Spleen (tissue), 11 donors: ENCODE data around the gene SEMA5B. TPM values are rescaled to one million over a fixed set of nuclear protein-coding genes. Genes with fewer than 3 reads are reported as not detected.
A peak's percentile ranks its signal among the peaks of the same experiment; 100 is the strongest.

Source experiments
- DNase-seq: peaks from one replicate; pipeline ENCODE4 v3.0.0-alpha.2; 2020
- H3K27ac ChIP-seq, 8 donors: fragments of 200-600 bp; sonication (generic) in 7 of 8; 1 replicate in 4 of 8; 2 replicates in 4 of 8; pipeline versions ENCODE4 v1.5.0 to v1.8.0; 2016 to 2021; ENCODE audit warnings: inconsistent platforms in 4 of 8, mild to moderate bottlenecking in 4 of 8, moderate library complexity in 1 of 8
- H3K27me3 ChIP-seq, 7 donors: fragments of 200-600 bp; sonication (generic) in 6 of 7; replicated peaks in 1 of 7; 1 replicate in 4 of 7; 2 replicates in 3 of 7; pipeline versions ENCODE4 v1.5.0 to v1.8.0; 2016 to 2021; ENCODE audit warnings: inconsistent platforms in 3 of 7, mild to moderate bottlenecking in 1 of 7
- H3K36me3 ChIP-seq, 6 donors: fragments of 200-600 bp; sonication (generic) in 5 of 6; 1 replicate in 4 of 6; 2 replicates in 2 of 6; pipeline versions ENCODE4 v1.5.0 to v1.8.0; 2016 to 2021; ENCODE audit warnings: inconsistent platforms in 2 of 6
- H3K4me1 ChIP-seq, 6 donors: fragments of 200-600 bp; sonication (generic) in 5 of 6; 1 replicate in 3 of 6; 2 replicates in 3 of 6; pipeline versions ENCODE4 v1.5.0 to v1.8.0; 2016 to 2021; ENCODE audit warnings: inconsistent platforms in 3 of 6
- H3K4me3 ChIP-seq, 8 donors: fragments of 200-600 bp; sonication (generic) in 7 of 8; 1 replicate in 4 of 8; 2 replicates in 4 of 8; pipeline versions ENCODE4 v1.5.0 to v1.8.0; 2016 to 2021; ENCODE audit warnings: inconsistent platforms in 4 of 8, mild to moderate bottlenecking in 4 of 8, moderate library complexity in 2 of 8
- H3K9me3 ChIP-seq, 8 donors: fragments of 200-600 bp; sonication (generic) in 7 of 8; 1 replicate in 4 of 8; 2 replicates in 4 of 8; pipeline versions ENCODE4 v1.5.0 to v1.8.0; 2016 to 2021; ENCODE audit warnings: inconsistent platforms in 4 of 8
- POLR2A ChIP-seq, 3 donors: fragments of 450-650 bp; IDR thresholded peaks; one replicate each; pipeline ENCODE4 v1.5.1; 2017; ENCODE audit warnings: antibody characterized with exemption in 3 of 3, mild to moderate bottlenecking in 1 of 3
- POLR2AphosphoS5 ChIP-seq, 3 donors: sonication (generic); formaldehyde crosslinking; IDR thresholded peaks; one replicate each; pipeline ENCODE4 v1.5.1; 2017; ENCODE audit warnings: antibody characterized with exemption in 3 of 3
- WGBS, 5 donors: extraction: QIAGEN DNeasy Blood & Tissue Kit in 3 of 5; methylation state at CpG; one replicate each; pipeline versions ENCODE4 v1.1.5 to v1.1.7; 2013 to 2018; 5-methylcytosine and 5-hydroxymethylcytosine counted together
- intact Hi-C: fragments of 100-400 bp; cut with DNase I; formaldehyde crosslinking; loops from one replicate; pipeline ENCODE4 v1.15.0; 2023; ENCODE audit warnings: low total_unique reads
- polyA plus RNA-seq, 3 donors: library from polyadenylated mRNA; stranded (reverse); fragments of 200-250 nt; gene quantifications; one replicate each; pipeline ENCODE4 v1.2.1, GENCODE V29; 2013
- total RNA-seq, 7 donors: library from RNA; depleted of rRNA in 3 of 7; stranded (reverse); fragments of >200 nt in 3 of 7; fragmentation: NEBNext Ultra II Directional in 4 of 7; extraction: Animal tissue kit (Norgen Biotek cat#: 25700) in 4 of 7; gene quantifications; one replicate each; pipeline versions ENCODE4 v1.1.0 to v1.2.1, GENCODE V29; 2016 to 2021
- TF ChIP-seq, protein P1 (sequence below), 11 experiments: fragments of 200-600 bp in 7 of 11; fragments of 450-650 bp in 4 of 11; sonication (generic) in 4 of 11; IDR thresholded peaks in 8 of 11; conservative IDR thresholded peaks in 3 of 11; 1 replicate in 7 of 11; 2 replicates in 4 of 11; pipeline versions ENCODE4 v1.4.0 to v1.8.0; 2016 to 2021; ENCODE audit warnings: antibody characterized with exemption in 11 of 11, inconsistent platforms in 4 of 11, mild to moderate bottlenecking in 1 of 11
- donor health status: healthy with polysubstance abuse.
- donor health status: DM: no; HTN: no; CAD: no; lungs with moderate emphysema.
- donor health status: DM: no; HTN: no; CAD: no.
- donor health status: Bipolar disorder and iron deficiency.
- donor health status: healthy.
- donor health status: DM: no; HTN: no; CAD: no.
- donor health status: DM: yes; HTN: yes; CAD: no.

SEMA5B gene
- total and polyA plus RNA-seq, 10 donors = 0.09 to 0.63 (median 0.41) TPM; not detected in 3

DNA sequence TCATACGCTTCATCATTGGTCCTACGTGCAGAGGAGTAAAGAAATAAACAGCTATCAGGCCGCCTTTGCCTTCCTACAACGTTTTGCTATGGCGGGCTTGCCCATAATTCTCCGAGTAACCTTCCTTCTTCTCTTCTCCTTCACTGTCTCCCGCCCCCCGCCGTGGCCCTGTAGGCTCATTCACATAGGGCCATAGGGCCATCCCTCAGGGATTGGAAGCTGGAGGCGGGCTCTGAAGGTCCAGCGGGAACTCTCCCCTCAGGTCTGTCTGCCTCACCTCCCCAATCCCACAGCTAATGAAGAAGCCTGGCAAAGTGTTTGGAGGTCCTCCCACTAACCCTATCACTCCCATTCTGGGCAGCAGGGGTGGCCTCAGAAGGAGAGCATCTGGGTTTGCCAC, 43.6 kb downstream of the SEMA5B start:
- Histone ChIP-seq H3K4me3 (no peak overlapping the region), H3K9me3 (no peaks in the 10 kb centered on the region), H3K27ac (no peak overlapping the region), H3K36me3 (no peaks in the 10 kb centered on the region), H3K27me3 (peaks cover 0 to 18% (median 0%) of the 10 kb centered on the region in 7 donors), H3K4me1 (peaks cover 0 to 20% (median 3%) of the 10 kb centered on the region in 6 donors)
- intact Hi-C loops = no loop called here
- no peak for TF ChIP-seq POLR2AphosphoS5 (IDR thresholded peaks at IDR 0.05)
- no peak for TF ChIP-seq POLR2A (IDR thresholded peaks at IDR 0.05)
- TF ChIP-seq, protein P1, sequence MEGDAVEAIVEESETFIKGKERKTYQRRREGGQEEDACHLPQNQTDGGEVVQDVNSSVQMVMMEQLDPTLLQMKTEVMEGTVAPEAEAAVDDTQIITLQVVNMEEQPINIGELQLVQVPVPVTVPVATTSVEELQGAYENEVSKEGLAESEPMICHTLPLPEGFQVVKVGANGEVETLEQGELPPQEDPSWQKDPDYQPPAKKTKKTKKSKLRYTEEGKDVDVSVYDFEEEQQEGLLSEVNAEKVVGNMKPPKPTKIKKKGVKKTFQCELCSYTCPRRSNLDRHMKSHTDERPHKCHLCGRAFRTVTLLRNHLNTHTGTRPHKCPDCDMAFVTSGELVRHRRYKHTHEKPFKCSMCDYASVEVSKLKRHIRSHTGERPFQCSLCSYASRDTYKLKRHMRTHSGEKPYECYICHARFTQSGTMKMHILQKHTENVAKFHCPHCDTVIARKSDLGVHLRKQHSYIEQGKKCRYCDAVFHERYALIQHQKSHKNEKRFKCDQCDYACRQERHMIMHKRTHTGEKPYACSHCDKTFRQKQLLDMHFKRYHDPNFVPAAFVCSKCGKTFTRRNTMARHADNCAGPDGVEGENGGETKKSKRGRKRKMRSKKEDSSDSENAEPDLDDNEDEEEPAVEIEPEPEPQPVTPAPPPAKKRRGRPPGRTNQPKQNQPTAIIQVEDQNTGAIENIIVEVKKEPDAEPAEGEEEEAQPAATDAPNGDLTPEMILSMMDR (IDR thresholded peaks at IDR 0.05 in 8 of 11, conservative IDR thresholded peaks at IDR 0.05 in 3 of 11) = no peak
- 87 to 93% (median 89%) methylated on average over 10 to 11 of the region's 11 CpGs for WGBS, 5 donors
- DNase-seq = no peak

DNA sequence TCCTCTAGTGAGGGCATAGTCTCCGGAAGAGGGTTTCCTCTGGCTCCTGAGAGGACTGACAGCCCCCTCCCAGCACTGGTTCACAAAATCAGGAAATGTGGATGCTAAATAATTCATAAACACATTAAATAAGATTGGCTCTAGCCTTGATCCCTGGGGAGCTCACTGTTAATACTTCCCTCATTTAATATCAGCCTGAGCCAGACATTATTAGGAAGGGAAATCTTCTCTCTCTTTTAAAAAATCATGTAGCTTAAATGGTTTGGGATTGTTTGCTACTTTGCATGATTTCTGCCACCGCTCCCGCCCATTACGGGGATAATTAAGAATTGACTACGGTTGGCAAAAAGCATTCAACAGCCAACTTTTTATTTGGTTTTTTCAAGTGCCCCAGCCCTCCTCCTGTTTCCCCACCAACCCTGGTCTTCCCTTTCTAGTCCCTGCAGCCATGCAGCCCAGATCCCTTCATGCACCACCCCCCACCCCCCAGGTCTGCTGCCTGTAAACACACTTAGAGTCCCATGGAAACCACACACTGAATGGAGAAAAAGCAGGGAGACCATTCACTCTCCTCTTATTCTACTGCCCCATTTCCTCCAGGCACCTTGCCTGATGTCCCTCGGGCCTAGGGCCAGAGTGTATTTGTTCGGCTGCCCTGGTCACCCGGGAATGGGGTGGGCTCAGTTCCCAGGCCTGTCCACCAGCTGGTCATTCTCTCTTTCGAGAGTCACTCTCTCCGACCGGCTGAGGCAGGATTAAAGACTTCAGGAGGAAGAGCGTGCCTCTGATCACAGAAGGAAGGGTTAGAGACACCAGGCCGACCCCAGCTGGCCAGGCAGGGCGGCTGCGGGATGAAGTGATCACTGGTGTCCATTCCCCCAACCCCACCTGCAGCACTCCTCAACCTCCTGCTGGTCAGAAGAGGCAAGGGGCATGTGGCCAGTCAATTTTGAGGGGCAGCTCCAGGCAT, 45.1 kb downstream of the SEMA5B start:
- Histone ChIP-seq H3K4me1 (peaks cover 0 to 23% (median 5%) of the 10 kb centered on the region in 6 donors), H3K9me3 (no peaks in the 10 kb centered on the region), H3K36me3 (no peaks in the 10 kb centered on the region), H3K27me3 (peaks cover 0 to 4% (median 0%) of the 10 kb centered on the region in 7 donors), H3K4me3 (no peak overlapping the region), H3K27ac (no peak overlapping the region)
- 65 to 83% (median 76%) methylated on average over 13 to 15 of the region's 15 CpGs for WGBS, 5 donors
- TF ChIP-seq POLR2AphosphoS5 (IDR thresholded peaks at IDR 0.05) = peak in 1 of 3 donors; percentile 8
- TF ChIP-seq, protein P1 (IDR thresholded peaks at IDR 0.05 in 8 of 11, conservative IDR thresholded peaks at IDR 0.05 in 3 of 11) = no peak
- intact Hi-C loops = no loop called here
- DNase-seq = no peak

- WGBS, 5 donors = 66 to 77% (median 71%) methylated on average over 8 of the region's 8 CpGs
Measured at GRCh38 chr3:122979211-122979610, 48.4 kb downstream of the SEMA5B start.

More at GRCh38 chr3:122979211-122979610, 48.4 kb downstream of the SEMA5B start:
- no peaks in the 10 kb centered on the region for H3K27me3 ChIP-seq
- DNase-seq = no peak
- H3K36me3 ChIP-seq = no peaks in the 10 kb centered on the region
- H3K9me3 ChIP-seq = no peaks in the 10 kb centered on the region
- H3K4me1 ChIP-seq = peaks cover 0 to 33% (median 20%) of the 10 kb centered on the region in 6 donors
- H3K4me3 ChIP-seq = no peak overlapping the region
- intact Hi-C loops = no loop called here
- no peak for TF ChIP-seq POLR2A (IDR thresholded peaks at IDR 0.05)
- TF ChIP-seq, protein P1 (IDR thresholded peaks at IDR 0.05 in 8 of 11, conservative IDR thresholded peaks at IDR 0.05 in 3 of 11) = no peak
- TF ChIP-seq POLR2AphosphoS5 (IDR thresholded peaks at IDR 0.05) = no peak
- no peak overlapping the region for H3K27ac ChIP-seq
